Liver (tissue), 3 donors: ENCODE data around the gene CYP3A4.
"Not testable (repeated sequence)": the region's sequence is repeated elsewhere in the genome, so short reads cannot be mapped to it uniquely, and the experiment has no call there.

Experiments
- EGR1 ChIP-seq, 2 donors: IDR thresholded peaks; 2 replicates each; pipeline ENCODE4 v1.6.1; 2016 to 2018; ENCODE audit warnings: antibody characterized with exemption in 2 of 2, low read depth in 2 of 2
- FOXA1 ChIP-seq: IDR thresholded peaks from 2 replicates; pipeline ENCODE4 v1.6.1; 2016; ENCODE audit warnings: antibody characterized with exemption
- JUND ChIP-seq, 2 donors: IDR thresholded peaks; 2 replicates each; pipeline ENCODE4 v1.6.1; 2016; ENCODE audit warnings: antibody characterized with exemption in 2 of 2
- RAD21 ChIP-seq, 2 donors: IDR thresholded peaks; 2 replicates each; pipeline ENCODE4 v1.6.1; 2016; ENCODE audit warnings: antibody characterized with exemption in 2 of 2, mild to moderate bottlenecking in 2 of 2
- TAF1 ChIP-seq: conservative IDR thresholded peaks from 2 replicates; pipeline ENCODE4 v1.6.1; 2016; ENCODE audit warnings: antibody characterized with exemption, mild to moderate bottlenecking
- TF ChIP-seq, protein P1 (sequence below): fragments of 150-350 bp; IDR thresholded peaks from 2 replicates; pipeline ENCODE4 v1.5.1; 2017; ENCODE audit warnings: improper control_type of control experiment, low read depth, low read length; ENCODE audit not compliant: missing input control
- TF ChIP-seq, protein P2 (sequence below): IDR thresholded peaks from 2 replicates; pipeline ENCODE4 v1.6.1; 2016; ENCODE audit warnings: antibody characterized with exemption
- TF ChIP-seq, protein P3 (sequence below): IDR thresholded peaks from 2 replicates; pipeline ENCODE4 v1.6.1; 2016; ENCODE audit warnings: antibody characterized with exemption
- TF ChIP-seq, protein P4 (sequence below): IDR thresholded peaks from 2 replicates; pipeline ENCODE4 v1.6.1; 2016; ENCODE audit warnings: antibody characterized with exemption, mild to moderate bottlenecking
- TF ChIP-seq, protein P5 (sequence below): IDR thresholded peaks from 2 replicates; pipeline ENCODE4 v1.6.1; 2016; ENCODE audit warnings: antibody characterized with exemption
- donor health status: healthy.
- donor health status: healthy.

DNA sequence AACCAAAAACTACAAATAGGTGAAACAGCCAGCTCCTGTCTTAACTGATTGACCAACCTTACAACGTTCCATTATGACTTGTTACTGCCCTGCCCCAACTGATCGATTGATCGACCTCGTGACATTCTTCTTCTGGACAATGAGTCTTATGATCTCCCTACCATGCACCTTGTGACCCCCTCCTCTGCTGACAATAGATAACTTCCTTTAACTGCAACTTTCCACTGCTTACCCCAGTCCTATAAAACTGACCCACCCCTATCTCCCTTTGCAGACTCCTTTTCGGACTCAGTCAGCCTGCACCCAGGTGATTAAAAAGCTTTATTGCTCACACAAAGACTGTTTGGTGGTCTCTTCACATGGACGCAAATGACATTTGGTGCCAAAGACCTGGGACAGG lies 60.8 kb downstream of the CYP3A4 start:
- TF ChIP-seq, protein P1, sequence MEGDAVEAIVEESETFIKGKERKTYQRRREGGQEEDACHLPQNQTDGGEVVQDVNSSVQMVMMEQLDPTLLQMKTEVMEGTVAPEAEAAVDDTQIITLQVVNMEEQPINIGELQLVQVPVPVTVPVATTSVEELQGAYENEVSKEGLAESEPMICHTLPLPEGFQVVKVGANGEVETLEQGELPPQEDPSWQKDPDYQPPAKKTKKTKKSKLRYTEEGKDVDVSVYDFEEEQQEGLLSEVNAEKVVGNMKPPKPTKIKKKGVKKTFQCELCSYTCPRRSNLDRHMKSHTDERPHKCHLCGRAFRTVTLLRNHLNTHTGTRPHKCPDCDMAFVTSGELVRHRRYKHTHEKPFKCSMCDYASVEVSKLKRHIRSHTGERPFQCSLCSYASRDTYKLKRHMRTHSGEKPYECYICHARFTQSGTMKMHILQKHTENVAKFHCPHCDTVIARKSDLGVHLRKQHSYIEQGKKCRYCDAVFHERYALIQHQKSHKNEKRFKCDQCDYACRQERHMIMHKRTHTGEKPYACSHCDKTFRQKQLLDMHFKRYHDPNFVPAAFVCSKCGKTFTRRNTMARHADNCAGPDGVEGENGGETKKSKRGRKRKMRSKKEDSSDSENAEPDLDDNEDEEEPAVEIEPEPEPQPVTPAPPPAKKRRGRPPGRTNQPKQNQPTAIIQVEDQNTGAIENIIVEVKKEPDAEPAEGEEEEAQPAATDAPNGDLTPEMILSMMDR = not testable (repeated sequence)
- not testable (repeated sequence) for TF ChIP-seq JUND (IDR thresholded peaks at IDR 0.05); TAF1; RAD21 (IDR thresholded peaks at IDR 0.05); EGR1 (IDR thresholded peaks at IDR 0.05; ENCODE audit: low read depth in 2 of 2); FOXA1
- TF ChIP-seq, protein P2, sequence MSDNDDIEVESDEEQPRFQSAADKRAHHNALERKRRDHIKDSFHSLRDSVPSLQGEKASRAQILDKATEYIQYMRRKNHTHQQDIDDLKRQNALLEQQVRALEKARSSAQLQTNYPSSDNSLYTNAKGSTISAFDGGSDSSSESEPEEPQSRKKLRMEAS = not testable (repeated sequence)
- TF ChIP-seq, protein P3, sequence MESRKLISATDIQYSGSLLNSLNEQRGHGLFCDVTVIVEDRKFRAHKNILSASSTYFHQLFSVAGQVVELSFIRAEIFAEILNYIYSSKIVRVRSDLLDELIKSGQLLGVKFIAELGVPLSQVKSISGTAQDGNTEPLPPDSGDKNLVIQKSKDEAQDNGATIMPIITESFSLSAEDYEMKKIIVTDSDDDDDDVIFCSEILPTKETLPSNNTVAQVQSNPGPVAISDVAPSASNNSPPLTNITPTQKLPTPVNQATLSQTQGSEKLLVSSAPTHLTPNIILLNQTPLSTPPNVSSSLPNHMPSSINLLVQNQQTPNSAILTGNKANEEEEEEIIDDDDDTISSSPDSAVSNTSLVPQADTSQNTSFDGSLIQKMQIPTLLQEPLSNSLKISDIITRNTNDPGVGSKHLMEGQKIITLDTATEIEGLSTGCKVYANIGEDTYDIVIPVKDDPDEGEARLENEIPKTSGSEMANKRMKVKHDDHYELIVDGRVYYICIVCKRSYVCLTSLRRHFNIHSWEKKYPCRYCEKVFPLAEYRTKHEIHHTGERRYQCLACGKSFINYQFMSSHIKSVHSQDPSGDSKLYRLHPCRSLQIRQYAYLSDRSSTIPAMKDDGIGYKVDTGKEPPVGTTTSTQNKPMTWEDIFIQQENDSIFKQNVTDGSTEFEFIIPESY = not testable (repeated sequence)
- TF ChIP-seq, protein P4, sequence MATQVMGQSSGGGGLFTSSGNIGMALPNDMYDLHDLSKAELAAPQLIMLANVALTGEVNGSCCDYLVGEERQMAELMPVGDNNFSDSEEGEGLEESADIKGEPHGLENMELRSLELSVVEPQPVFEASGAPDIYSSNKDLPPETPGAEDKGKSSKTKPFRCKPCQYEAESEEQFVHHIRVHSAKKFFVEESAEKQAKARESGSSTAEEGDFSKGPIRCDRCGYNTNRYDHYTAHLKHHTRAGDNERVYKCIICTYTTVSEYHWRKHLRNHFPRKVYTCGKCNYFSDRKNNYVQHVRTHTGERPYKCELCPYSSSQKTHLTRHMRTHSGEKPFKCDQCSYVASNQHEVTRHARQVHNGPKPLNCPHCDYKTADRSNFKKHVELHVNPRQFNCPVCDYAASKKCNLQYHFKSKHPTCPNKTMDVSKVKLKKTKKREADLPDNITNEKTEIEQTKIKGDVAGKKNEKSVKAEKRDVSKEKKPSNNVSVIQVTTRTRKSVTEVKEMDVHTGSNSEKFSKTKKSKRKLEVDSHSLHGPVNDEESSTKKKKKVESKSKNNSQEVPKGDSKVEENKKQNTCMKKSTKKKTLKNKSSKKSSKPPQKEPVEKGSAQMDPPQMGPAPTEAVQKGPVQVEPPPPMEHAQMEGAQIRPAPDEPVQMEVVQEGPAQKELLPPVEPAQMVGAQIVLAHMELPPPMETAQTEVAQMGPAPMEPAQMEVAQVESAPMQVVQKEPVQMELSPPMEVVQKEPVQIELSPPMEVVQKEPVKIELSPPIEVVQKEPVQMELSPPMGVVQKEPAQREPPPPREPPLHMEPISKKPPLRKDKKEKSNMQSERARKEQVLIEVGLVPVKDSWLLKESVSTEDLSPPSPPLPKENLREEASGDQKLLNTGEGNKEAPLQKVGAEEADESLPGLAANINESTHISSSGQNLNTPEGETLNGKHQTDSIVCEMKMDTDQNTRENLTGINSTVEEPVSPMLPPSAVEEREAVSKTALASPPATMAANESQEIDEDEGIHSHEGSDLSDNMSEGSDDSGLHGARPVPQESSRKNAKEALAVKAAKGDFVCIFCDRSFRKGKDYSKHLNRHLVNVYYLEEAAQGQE = not testable (repeated sequence)
- TF ChIP-seq, protein P5, sequence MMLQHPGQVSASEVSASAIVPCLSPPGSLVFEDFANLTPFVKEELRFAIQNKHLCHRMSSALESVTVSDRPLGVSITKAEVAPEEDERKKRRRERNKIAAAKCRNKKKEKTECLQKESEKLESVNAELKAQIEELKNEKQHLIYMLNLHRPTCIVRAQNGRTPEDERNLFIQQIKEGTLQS = not testable (repeated sequence)
